Hematopoietic multipotent progenitor cell treated with erythropoietin and hydrocortisone succinate and interleukin-3 and kit ligand, for 15 days (in vitro differentiated cells): ENCODE data around the gene DEPDC1.

Experiments used
- DNase-seq: peaks from one replicate; pipeline ENCODE4 v3.0.0-alpha.2; 2015; ENCODE audit warnings: low spot score

Gene DEPDC1

GRCh38 chr1:68473060-68473459 lies 23.8 kb downstream of the DEPDC1 start:
- no peak for DNase-seq

GRCh38 chr1:68470388-68470970 lies 26.4 kb downstream of the DEPDC1 start:
- no peak for DNase-seq

DNA sequence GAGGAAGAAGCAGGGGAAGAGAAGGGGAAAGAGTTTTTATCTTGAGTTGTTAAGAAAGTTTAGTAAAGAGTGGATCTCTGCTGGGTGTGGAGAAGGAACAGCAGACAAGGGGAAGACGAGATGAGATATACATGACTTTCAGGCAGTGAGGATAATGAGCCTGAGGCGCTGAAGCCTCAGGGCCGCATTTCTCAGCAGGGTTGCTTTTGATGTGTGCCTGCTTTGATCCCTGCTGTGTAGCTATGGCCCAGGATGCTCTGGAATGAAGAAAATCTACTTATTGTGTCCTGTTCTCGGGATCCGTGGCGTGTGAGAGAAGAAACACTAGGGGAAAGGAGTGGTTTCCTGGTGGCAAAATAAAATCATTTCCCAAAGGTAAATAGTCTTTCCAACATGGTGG lies 32.0 kb downstream of the DEPDC1 start:
- no peak for DNase-seq

GRCh38 chr1:68460935-68461334 lies 35.9 kb downstream of the DEPDC1 start:
- DNase-seq: no peak

- no peak for DNase-seq
Observed at GRCh38 chr1:68459796-68460195, 37.1 kb downstream of the DEPDC1 start.

DNA sequence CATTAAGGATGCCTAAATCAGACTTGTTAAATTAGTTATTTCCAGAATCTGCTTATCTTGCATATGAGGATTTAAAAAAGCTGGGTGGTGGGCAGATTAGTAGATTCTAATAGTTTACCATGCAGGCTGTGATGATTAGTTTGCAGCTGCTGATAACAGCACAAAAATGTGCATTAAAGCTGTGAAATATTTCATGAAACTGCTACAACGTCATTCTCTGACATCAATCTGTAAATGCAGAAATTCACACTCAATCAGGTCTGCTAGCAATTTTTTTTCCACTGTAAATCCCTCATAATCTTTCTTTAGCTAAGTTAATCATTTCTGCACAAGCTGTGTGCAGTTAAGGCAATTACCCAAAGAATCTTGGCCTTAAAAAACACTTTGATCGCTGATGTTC lies 37.8 kb downstream of the DEPDC1 start:
- no peak for DNase-seq

DNA sequence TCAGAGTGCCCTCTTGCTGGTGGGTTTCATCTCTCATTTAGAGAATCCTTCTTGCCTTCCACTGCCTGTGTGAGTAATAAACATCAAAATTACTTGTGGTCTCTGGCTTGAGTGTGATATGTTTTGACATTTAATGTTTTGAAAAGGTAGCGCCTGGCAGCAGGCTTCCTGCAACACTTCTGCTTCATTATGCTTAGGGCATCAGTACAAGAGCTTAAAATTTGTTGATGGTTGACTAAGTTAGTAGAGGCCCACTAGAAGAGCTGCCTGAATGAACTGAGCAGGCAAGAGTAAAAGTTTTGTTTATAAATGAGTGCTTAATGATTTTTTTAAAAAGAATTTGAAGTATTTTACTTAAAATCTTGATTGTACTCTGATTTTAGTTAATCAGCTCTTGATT lies 40.7 kb downstream of the DEPDC1 start:
- no peak for DNase-seq

- DNase-seq: no peak
Observed at GRCh38 chr1:68454534-68454933, 42.3 kb downstream of the DEPDC1 start.

- no peak for DNase-seq
Observed at GRCh38 chr1:68453060-68453670, 43.7 kb downstream of the DEPDC1 start.

DNA sequence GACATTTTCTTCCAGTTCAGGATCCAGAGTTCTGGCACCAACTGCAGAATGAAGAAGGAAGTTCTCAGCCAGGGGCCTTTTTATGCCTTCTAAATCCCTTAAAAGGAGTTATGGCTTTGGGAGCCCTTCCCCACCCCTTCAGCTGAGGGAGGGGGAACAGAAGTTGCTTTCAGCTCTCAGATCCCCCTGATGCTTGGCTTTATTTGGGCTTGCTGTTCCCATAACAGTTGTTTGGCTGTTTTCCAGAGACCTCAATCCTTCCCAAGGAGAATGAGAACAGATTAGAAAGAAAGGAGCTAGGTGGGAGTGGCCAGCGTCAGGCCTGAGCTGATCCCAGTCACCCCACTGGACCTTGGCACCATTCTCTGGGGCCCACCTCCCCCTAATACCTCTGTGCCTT lies 47.0 kb downstream of the DEPDC1 start, which contains the start of gene RPE65:
Gene RPE65, minus strand, starts transcription at position 54 of the 400 bp plus-strand sequence. Its CDS starts 49 bp downstream, at position 5.
- no peak for DNase-seq

- DNase-seq: no peak
Observed at GRCh38 chr1:68448365-68448764, 48.5 kb downstream of the DEPDC1 start.

DNA sequence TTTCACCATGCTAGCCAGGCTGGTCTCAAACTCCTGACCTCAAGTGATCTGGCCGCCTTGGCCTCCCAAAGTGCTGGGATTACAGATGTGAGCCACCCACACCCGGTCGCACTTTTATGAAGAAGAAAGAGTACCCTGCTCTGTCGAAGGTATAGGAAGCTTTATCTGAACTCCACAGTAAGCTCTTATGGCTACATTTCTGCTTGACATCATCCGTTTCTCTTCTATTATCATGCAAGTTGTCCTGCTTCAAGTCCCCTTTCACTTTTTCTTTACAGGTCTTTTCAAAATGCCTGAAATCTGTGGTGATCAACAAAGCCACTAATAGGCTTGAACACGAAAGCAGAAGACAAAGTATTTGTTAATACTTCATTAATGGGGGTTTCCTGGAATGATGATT lies 51.2 kb downstream of the DEPDC1 start:
- no peak for DNase-seq

DNA sequence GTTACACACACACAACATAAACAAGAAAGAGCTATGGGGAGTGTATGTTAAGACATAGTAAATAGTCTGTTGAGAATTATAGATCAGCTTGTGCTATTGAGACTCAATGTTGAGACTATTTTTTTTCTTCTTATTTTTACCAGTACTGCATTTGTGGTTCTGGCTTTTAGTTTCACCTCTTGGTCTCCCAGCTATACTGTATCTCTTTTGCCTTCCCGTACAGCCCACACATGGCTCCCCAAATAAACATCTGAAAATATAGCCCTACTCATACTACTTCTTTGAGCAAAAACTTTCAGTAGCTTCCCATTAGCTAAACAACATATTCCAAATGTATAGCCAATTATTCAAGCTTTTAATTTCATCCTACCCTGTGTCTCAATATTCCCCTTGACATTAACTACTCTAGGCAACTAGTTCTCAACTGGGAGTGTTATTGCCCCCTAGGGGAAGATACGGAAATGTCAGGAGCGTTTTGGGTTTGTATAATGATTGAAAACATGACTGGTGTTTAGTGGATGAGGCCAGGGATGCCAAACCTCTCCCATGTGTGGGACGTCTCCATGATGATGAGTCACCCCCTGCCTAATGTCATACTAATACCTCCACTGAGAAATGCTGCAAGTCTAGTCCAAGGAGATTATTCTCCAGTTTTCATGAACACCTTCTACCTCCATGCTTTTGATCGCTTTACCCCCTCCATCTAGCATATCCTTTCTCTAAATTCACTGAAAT lies 53.9 kb downstream of the DEPDC1 start:
- peak; percentile 8 for DNase-seq

- DNase-seq: no peak
Observed at GRCh38 chr1:68442006-68442405, 54.9 kb downstream of the DEPDC1 start.

- no peak for DNase-seq
Observed at GRCh38 chr1:68438310-68438709, 58.6 kb downstream of the DEPDC1 start.

GRCh38 chr1:68433395-68433794 lies 63.5 kb downstream of the DEPDC1 start:
- no peak for DNase-seq

- no peak for DNase-seq
Observed at GRCh38 chr1:68431076-68431475, 65.8 kb downstream of the DEPDC1 start.

GRCh38 chr1:68429233-68429808 lies 67.6 kb downstream of the DEPDC1 start:
- no peak for DNase-seq

DNA sequence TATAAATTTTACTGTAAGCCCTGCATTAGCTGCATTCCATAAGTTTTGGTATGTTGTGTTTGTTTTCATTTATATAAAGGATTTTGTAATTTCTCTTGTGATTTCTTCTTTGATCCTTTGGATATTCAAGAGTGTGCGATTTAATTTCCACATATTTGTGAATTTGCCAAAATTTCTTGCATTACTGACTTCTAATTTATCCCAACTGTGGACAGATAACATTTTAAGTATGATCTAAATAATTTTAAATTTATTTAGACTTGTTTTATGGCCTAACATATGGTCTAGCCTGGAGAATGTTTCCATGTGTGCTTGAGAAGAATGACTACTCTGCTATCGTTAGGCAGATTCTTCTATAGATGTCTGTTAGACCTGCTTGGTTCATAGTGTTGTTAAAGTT lies 70.3 kb downstream of the DEPDC1 start:
- no peak for DNase-seq
